GM21528 (cell line): ENCODE results near the gene ARID2.

Source experiments
- ATAC-seq: cut with Tn5 transposase; IDR thresholded peaks from one replicate; pipeline ENCODE4 v1.9.1; 2021; ENCODE audit warnings: mild to moderate bottlenecking, moderate library complexity; ENCODE audit not compliant: unreplicated experiment, low FRiP score

The ARID2 gene

DNA sequence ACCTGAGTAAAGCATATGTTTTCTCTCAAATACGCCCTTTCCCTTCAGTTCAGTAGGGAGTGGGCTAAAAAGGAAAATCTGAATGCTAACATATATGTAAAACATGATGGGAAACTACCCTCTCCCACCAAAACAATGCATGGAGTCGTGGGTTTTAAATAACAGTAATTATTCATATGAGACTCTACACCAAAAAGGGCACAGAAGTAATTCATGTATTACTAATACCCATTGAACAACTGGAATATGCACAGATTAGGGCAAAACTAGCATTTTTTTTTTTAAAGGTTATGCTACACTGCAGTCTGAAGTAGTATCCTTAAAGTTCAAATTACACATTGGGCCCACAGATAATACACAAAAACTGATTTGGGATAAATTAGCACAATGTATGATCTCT lies 8.1 kb upstream of the ARID2 start:
- no peak for ATAC-seq

DNA sequence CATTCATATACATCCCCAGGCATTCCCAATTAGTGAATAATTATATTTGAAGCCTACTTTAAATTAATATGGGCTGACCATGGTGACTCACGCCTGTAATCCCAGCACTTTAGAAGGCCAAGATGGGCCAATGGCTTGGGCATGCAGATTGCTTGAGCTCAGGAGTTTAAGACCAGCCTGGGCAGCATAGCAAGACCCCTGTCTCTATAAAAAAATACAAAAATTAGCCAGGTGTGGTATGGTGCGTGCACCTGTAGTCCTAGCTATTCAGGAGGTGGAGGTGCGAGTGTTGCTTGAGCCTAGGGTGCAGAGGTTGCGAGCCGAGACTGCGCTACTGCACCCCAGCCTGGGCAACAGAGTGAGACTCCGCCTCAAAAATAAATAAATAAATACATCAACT lies 7.6 kb upstream of the ARID2 start:
- no peak for ATAC-seq

GRCh38 chr12:45725631-45726602 lies 3.6 kb upstream of the ARID2 start:
- ATAC-seq: no peak

- ATAC-seq: no peak
Measured at GRCh38 chr12:45726603-45727300, 2.8 kb upstream of the ARID2 start.

- ATAC-seq: peak; percentile 54
Measured at GRCh38 chr12:45727301-45727979, 2.1 kb upstream of the ARID2 start.

GRCh38 chr12:45727980-45728629 lies 1.4 kb upstream of the ARID2 start:
- ATAC-seq: peak; percentile 0

GRCh38 chr12:45728630-45729232 lies 775 bp upstream of the ARID2 start:
- peak; percentile 57 for ATAC-seq

- ATAC-seq: no peak
Measured at GRCh38 chr12:45730084-45730347, 510 bp downstream of the ARID2 start.

GRCh38 chr12:45730348-45731189 lies 1.1 kb downstream of the ARID2 start:
- no peak for ATAC-seq

- ATAC-seq: no peak
Measured at GRCh38 chr12:45731190-45731775, 1.8 kb downstream of the ARID2 start.

- ATAC-seq: no peak
Measured at GRCh38 chr12:45732250-45732649, 2.7 kb downstream of the ARID2 start.

GRCh38 chr12:45732936-45733335 lies 3.4 kb downstream of the ARID2 start:
- ATAC-seq: no peak

- ATAC-seq: no peak
Measured at GRCh38 chr12:45737638-45738037, 8.1 kb downstream of the ARID2 start.

GRCh38 chr12:45742590-45742989 lies 13.1 kb downstream of the ARID2 start:
- ATAC-seq: no peak

GRCh38 chr12:45743247-45743646 lies 13.7 kb downstream of the ARID2 start:
- no peak for ATAC-seq

DNA sequence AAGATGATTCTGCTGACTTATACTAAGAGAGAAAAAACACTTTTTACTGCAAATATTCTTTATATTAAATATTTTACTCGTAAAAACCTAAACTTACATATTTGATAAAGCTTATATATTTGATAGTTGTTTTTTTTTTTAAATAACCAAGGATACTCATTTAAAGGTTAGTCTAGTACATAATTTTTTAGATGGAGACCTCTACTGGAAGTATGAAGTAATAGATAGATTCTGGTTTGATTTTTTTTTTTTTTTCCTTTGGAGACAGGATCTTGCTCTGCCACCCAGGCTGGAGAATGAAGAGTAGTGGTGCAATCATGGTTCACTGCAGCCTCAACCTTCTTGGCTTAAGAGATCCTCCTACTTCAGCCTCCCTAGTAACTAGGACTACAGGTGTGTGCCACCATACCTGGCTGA lies 16.4 kb downstream of the ARID2 start:
- no peak for ATAC-seq

DNA sequence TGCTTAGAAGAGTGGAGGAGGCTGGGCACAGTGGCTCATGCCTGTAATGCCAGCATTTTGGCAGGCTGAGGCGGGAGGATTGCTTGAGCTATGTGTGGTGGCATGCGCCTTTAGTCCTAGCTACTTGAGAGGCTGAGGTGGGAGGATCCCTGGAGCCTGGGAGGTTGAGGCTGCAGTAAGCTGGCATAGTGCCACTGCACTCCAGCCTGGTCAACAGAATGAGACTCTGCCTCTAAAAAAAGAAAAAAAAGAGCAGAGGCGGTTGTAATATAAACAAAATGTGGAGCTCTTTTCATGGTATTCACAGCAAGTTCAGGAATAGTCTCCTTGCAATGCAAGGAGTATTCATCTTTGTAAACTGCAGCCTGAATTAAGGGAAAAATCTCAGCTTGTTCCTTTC lies 27.2 kb downstream of the ARID2 start:
- ATAC-seq: no peak

GRCh38 chr12:45757172-45757571 lies 27.7 kb downstream of the ARID2 start:
- ATAC-seq: no peak

DNA sequence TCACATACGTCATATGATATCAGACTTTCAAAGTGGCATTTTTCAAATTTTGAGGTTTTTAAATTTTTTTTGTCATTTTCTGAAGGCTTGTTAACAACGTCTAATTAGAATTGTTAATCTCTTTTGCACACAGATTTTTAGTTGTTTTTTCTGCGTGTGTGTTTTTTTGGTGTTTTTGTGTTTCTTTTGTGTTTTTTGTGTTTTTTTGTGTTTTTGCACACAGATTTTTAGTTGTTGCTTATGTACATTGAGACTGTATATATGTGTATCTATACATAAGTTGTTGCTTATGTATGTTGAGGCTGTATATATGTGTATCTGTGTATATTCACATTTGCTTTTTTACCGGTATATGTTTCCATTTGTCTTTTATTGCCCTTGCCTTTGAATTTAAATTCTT lies 30.8 kb downstream of the ARID2 start:
- ATAC-seq: no peak
